WTC11 (cell line): ENCODE results near the gene RFNG. TPM values are rescaled to one million over a fixed set of nuclear protein-coding genes. Genes with fewer than 3 reads are reported as not detected.

Experiments
- ATAC-seq: fragments of 200-7000 bp; cut with Tn5 transposase; 2 replicates; pipeline ENCODE4 v1.10.0; 2021; ENCODE audit warnings: mild to moderate bottlenecking, moderate library complexity
- CTCF ChIA-PET: fragments of 300-600 bp; sonication (Branson Sonifier 250); formaldehyde crosslinking; loops from one replicate; lab custom pipeline; 2021; ENCODE audit warnings: antibody characterized with exemption; lab: Charles Lee
- POLR2A ChIA-PET: fragments of 350-600 bp; sonication (Branson Sonifier 250); formaldehyde crosslinking; loops from one replicate; lab custom pipeline; 2021; ENCODE audit warnings: antibody characterized with exemption; lab: Charles Lee
- DNase-seq: peaks from one replicate; pipeline ENCODE4 v3.0.0; 2021; ENCODE audit warnings: low spot score
- H3K27ac Mint-ChIP-seq: 2 replicates; pipeline ENCODE4 v1.8.0; 2021; ENCODE audit warnings: mixed read lengths
- H3K27me3 Mint-ChIP-seq: 2 replicates; pipeline ENCODE4 v1.8.0; 2021; ENCODE audit warnings: low read depth, mild to moderate bottlenecking, moderate library complexity, mixed read lengths
- H3K36me3 Mint-ChIP-seq: 2 replicates; pipeline ENCODE4 v1.8.0; 2021; ENCODE audit warnings: mixed read lengths
- H3K4me1 Mint-ChIP-seq: 2 replicates; pipeline ENCODE4 v1.8.0; 2022; ENCODE audit warnings: mixed read lengths
- H3K4me3 Mint-ChIP-seq: 2 replicates; pipeline ENCODE4 v1.8.0; 2021; ENCODE audit warnings: mild to moderate bottlenecking, moderate library complexity, mixed read lengths
- H3K9me3 Mint-ChIP-seq: 2 replicates; pipeline ENCODE4 v1.8.0; 2021; ENCODE audit warnings: mixed read lengths
- CREM ChIP-seq: sonication (generic); formaldehyde crosslinking; IDR thresholded peaks from 2 replicates; pipeline ENCODE4 v1.8.1; 2022; ENCODE audit warnings: mild to moderate bottlenecking, missing genetic modification reagents, moderate library complexity
- E2F4 ChIP-seq: sonication (generic); formaldehyde crosslinking; IDR thresholded peaks from 2 replicates; pipeline ENCODE4 v1.8.1; 2022; ENCODE audit warnings: low read depth, mild to moderate bottlenecking, moderate library complexity, missing genetic modification reagents, borderline replicate concordance
- ESRRA ChIP-seq: sonication (generic); formaldehyde crosslinking; IDR thresholded peaks from 2 replicates; pipeline ENCODE4 v1.8.1; 2022; ENCODE audit warnings: mild to moderate bottlenecking, missing genetic modification reagents, borderline replicate concordance
- GTF2I ChIP-seq: fragments of 250-450 bp; sonication (Bioruptor Pico); conservative IDR thresholded peaks from 2 replicates; pipeline ENCODE4 v1.4.0; 2021; ENCODE audit warnings: mild to moderate bottlenecking
- HMGA2 ChIP-seq: fragments of 250-450 bp; sonication (Bioruptor Pico); IDR thresholded peaks from 2 replicates; pipeline ENCODE4 v1.4.0; 2021; ENCODE audit warnings: mild to moderate bottlenecking, moderate library complexity
- NFATC4 ChIP-seq: fragments of 250-450 bp; sonication (Bioruptor Pico); IDR thresholded peaks from 2 replicates; pipeline ENCODE4 v1.9.0; 2021; ENCODE audit warnings: mild to moderate bottlenecking
- NFE2L1 ChIP-seq: sonication (generic); formaldehyde crosslinking; IDR thresholded peaks from 2 replicates; pipeline ENCODE4 v1.8.1; 2023; ENCODE audit warnings: missing genetic modification reagents
- SMAD4 ChIP-seq: sonication (generic); formaldehyde crosslinking; IDR thresholded peaks from 2 replicates; pipeline ENCODE4 v1.8.0; 2022; ENCODE audit warnings: mild to moderate bottlenecking, missing genetic modification reagents
- TEAD4 ChIP-seq: sonication (generic); formaldehyde crosslinking; IDR thresholded peaks from 2 replicates; pipeline ENCODE4 v1.8.0; 2022; ENCODE audit warnings: mild to moderate bottlenecking, missing genetic modification reagents
- TP53 ChIP-seq: sonication (generic); formaldehyde crosslinking; IDR thresholded peaks from 2 replicates; pipeline ENCODE4 v1.8.1; 2023; ENCODE audit warnings: mild to moderate bottlenecking, missing genetic modification reagents
- ZBTB21 ChIP-seq: sonication (generic); formaldehyde crosslinking; IDR thresholded peaks from 2 replicates; pipeline ENCODE4 v1.8.1; 2023; ENCODE audit warnings: mild to moderate bottlenecking, missing genetic modification reagents, borderline replicate concordance
- ZNF121 ChIP-seq: sonication (generic); formaldehyde crosslinking; IDR thresholded peaks from 2 replicates; pipeline ENCODE4 v1.8.0; 2023; ENCODE audit warnings: missing genetic modification reagents
- ZNF138 ChIP-seq: sonication (generic); formaldehyde crosslinking; conservative IDR thresholded peaks from 2 replicates; pipeline ENCODE4 v1.8.1; 2022; ENCODE audit warnings: mild to moderate bottlenecking, moderate library complexity, missing genetic modification reagents
- ZNF281 ChIP-seq: sonication (generic); formaldehyde crosslinking; IDR thresholded peaks from 2 replicates; pipeline ENCODE4 v1.8.0; 2023; ENCODE audit warnings: mild to moderate bottlenecking, missing genetic modification reagents
- ZNF416 ChIP-seq: fragments of 250-450 bp; sonication (Bioruptor Pico); IDR thresholded peaks from 2 replicates; pipeline ENCODE4 v1.9.0; 2021; ENCODE audit warnings: mild to moderate bottlenecking, inconsistent platforms
- ZSCAN18 ChIP-seq: fragments of 250-450 bp; sonication (Bioruptor Pico); IDR thresholded peaks from 2 replicates; pipeline ENCODE4 v2.1.2; 2022; ENCODE audit warnings: mild to moderate bottlenecking, moderate library complexity
- total RNA-seq: library from RNA; stranded (reverse); gene quantifications from 3 replicates; pipeline ENCODE4 v1.2.3, GENCODE V29; 2021
- TF ChIP-seq, protein P1 (sequence below): sonication (generic); formaldehyde crosslinking; IDR thresholded peaks from 2 replicates; pipeline ENCODE4 v1.8.0; 2022; ENCODE audit warnings: mild to moderate bottlenecking, missing genetic modification reagents
- TF ChIP-seq, protein P2 (sequence below): sonication (generic); formaldehyde crosslinking; IDR thresholded peaks from 2 replicates; pipeline ENCODE4 v1.8.1; 2022; ENCODE audit warnings: low read depth, missing genetic modification reagents, borderline replicate concordance
- TF ChIP-seq, protein P3 (sequence below): sonication (generic); formaldehyde crosslinking; IDR thresholded peaks from 2 replicates; pipeline ENCODE4 v1.8.0; 2022; ENCODE audit warnings: mild to moderate bottlenecking, missing genetic modification reagents
- TF ChIP-seq, protein P4 (sequence below): fragments of 250-450 bp; sonication (Bioruptor Pico); IDR thresholded peaks from 2 replicates; pipeline ENCODE4 v1.9.0; 2021; ENCODE audit warnings: mild to moderate bottlenecking

The RFNG gene
- total RNA-seq, 1 experiment from 2014 or later, result 41.6 TPM

- TF ChIP-seq E2F4 (CRISPR knock-in tag) (no peak), CREM (CRISPR knock-in tag) (no peak), ZBTB21 (CRISPR knock-in tag) (no peak), GTF2I (CRISPR knock-in tag) (no peak)
- TF ChIP-seq, protein P1, sequence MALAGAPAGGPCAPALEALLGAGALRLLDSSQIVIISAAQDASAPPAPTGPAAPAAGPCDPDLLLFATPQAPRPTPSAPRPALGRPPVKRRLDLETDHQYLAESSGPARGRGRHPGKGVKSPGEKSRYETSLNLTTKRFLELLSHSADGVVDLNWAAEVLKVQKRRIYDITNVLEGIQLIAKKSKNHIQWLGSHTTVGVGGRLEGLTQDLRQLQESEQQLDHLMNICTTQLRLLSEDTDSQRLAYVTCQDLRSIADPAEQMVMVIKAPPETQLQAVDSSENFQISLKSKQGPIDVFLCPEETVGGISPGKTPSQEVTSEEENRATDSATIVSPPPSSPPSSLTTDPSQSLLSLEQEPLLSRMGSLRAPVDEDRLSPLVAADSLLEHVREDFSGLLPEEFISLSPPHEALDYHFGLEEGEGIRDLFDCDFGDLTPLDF (CRISPR knock-in tag), result no peak
- TF ChIP-seq, all 79 proteins: peak for 0
Measured at GRCh38 chr17:82018152-82018988, 33.2 kb downstream of the RFNG start (continued).

DNA sequence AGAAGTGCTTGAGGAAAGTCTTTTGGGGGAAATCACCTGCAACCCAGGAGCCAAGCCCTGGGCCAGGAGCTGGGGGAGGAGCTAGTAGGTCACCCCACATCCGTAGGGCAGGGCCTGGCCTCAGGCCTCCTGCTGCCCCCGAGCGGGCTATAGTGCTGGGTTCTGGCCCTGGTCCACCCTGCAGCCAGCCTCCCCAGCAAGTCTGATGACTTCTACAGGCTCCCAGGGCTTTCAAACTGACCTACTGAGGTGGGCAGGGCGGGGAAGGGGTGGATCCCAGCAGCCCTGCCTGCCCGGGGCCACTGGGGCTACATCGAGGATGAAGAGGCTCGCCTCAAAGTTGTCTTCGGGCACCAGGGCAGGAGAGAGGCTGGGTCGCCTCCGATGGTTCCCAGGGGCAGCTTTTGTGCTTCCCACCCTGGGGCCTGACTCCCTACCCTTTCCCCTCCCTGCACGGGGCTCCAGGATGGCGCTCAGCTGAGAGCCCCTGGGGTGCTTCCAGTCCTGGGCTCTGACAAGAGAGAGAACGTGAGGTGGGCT is 33.9 kb downstream of the RFNG start:
- no peaks in the 10 kb centered on the region; the same call in 1 of the 2 replicates for H3K36me3 Mint-ChIP-seq
- no peak for ATAC-seq
- H3K27me3 Mint-ChIP-seq, result no peaks in the 10 kb centered on the region
- CTCF ChIA-PET, result interaction anchor here (1.0 to 8.8 kb wide), 5 partner anchors 13 to 90 kb away, joined by 3 to 119 read pairs (median 4); partner anchors contain the start of genes DCXR, MAFG and RAC3
- POLR2A ChIA-PET, result no interaction called here
- no peaks in the 10 kb centered on the region for H3K9me3 Mint-ChIP-seq
- no peak overlapping the region for H3K27ac Mint-ChIP-seq
- H3K4me1 Mint-ChIP-seq, result peaks cover 5% of the 10 kb centered on the region
- DNase-seq, result no peak
- no peak overlapping the region for H3K4me3 Mint-ChIP-seq
- TF ChIP-seq ZSCAN18 (CRISPR knock-in tag) (no peak), TP53 (CRISPR knock-in tag) (no peak), ZNF281 (CRISPR knock-in tag) (no peak), ZNF138 (no peak), SMAD4 (CRISPR knock-in tag) (no peak), ZNF416 (no peak), NFE2L1 (no peak), NFATC4 (no peak), ESRRA (CRISPR knock-in tag) (no peak), CREM (CRISPR knock-in tag) (no peak), TEAD4 (no peak), ZNF121 (no peak), HMGA2 (no peak)
- TF ChIP-seq, protein P2, sequence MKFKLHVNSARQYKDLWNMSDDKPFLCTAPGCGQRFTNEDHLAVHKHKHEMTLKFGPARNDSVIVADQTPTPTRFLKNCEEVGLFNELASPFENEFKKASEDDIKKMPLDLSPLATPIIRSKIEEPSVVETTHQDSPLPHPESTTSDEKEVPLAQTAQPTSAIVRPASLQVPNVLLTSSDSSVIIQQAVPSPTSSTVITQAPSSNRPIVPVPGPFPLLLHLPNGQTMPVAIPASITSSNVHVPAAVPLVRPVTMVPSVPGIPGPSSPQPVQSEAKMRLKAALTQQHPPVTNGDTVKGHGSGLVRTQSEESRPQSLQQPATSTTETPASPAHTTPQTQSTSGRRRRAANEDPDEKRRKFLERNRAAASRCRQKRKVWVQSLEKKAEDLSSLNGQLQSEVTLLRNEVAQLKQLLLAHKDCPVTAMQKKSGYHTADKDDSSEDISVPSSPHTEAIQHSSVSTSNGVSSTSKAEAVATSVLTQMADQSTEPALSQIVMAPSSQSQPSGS, result no peak
- TF ChIP-seq, protein P3, sequence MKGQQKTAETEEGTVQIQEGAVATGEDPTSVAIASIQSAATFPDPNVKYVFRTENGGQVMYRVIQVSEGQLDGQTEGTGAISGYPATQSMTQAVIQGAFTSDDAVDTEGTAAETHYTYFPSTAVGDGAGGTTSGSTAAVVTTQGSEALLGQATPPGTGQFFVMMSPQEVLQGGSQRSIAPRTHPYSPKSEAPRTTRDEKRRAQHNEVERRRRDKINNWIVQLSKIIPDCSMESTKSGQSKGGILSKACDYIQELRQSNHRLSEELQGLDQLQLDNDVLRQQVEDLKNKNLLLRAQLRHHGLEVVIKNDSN (CRISPR knock-in tag), result no peak
- TF ChIP-seq, protein P4, sequence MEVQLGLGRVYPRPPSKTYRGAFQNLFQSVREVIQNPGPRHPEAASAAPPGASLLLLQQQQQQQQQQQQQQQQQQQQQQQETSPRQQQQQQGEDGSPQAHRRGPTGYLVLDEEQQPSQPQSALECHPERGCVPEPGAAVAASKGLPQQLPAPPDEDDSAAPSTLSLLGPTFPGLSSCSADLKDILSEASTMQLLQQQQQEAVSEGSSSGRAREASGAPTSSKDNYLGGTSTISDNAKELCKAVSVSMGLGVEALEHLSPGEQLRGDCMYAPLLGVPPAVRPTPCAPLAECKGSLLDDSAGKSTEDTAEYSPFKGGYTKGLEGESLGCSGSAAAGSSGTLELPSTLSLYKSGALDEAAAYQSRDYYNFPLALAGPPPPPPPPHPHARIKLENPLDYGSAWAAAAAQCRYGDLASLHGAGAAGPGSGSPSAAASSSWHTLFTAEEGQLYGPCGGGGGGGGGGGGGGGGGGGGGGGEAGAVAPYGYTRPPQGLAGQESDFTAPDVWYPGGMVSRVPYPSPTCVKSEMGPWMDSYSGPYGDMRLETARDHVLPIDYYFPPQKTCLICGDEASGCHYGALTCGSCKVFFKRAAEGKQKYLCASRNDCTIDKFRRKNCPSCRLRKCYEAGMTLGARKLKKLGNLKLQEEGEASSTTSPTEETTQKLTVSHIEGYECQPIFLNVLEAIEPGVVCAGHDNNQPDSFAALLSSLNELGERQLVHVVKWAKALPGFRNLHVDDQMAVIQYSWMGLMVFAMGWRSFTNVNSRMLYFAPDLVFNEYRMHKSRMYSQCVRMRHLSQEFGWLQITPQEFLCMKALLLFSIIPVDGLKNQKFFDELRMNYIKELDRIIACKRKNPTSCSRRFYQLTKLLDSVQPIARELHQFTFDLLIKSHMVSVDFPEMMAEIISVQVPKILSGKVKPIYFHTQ, result no peak
